ENCODE results near the gene CWC27.

DNA sequence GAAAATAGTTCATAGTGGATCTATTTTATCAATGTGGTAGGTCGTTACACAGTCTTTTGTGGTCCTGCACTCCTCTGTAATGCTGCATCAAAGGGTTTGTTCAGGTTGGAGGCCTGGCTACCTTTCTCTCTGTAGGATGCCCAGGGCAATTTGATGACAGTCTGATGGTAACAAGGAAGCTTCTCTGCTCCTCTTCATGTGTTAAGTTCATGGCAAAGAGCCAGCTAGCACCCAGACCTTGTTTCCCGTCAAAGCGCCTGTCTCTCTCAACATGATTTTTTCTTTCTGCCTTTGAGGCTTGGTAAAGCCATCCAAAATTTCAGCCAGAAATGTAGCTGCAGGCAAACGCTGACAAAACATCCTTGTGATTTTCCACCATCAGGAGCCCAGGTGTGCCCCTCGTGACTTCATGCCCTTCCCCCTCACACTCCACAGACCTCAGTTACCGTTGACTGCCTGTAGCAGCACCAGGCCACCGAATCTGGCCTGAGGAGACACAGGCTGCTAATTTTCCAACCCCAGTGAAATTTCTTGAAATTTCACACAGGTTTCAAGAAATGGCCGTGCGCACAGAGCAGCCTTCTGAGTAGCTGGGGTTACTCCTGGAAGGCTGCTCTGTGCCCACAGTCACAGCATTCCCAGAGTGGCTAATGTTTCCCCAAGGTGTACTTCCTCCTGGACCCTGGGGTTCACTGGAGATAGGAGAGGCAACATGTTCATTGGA, 292.7 kb downstream of the CWC27 start:
- TF ChIP-seq EZH2 (IDR thresholded peaks at IDR 0.05) = no peak
- no peak for TF ChIP-seq CTCF (IDR thresholded peaks at IDR 0.05)
- no peak for TF ChIP-seq EZH2phosphoT487 (IDR thresholded peaks at IDR 0.05)
